HG03175 (cell line): ENCODE results near the gene AFAP1L2.

Experiments used
- ATAC-seq: cut with Tn5 transposase; IDR thresholded peaks from one replicate; pipeline ENCODE4 v1.9.1; 2021; ENCODE audit warnings: mild to moderate bottlenecking, moderate library complexity; ENCODE audit not compliant: unreplicated experiment

The AFAP1L2 gene

GRCh38 chr10:114412907-114413797 is 8.8 kb upstream of the AFAP1L2 start:
- no peak for ATAC-seq

DNA sequence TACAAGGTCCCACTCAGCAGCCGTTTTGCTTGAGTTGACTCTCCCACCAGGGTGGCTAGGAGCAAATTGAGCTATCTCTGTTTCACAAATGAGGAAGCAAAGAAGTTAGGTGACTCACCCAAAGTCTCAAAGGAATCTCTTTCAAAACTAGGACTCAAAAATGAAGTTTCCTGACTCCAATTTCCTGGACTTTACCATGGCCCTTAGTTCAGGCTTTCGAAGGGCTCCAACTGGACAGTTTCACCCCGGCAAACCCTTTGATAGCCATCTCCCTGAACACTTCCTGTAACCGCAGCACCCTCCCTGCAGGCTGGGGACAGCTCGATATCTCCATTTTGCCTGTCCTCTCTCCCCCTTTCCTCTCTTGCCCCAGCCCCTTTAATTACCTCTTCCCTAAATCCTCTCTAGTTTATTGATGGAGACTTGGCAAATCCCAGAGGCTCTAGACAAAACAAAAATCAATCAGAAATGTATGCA is 4.7 kb upstream of the AFAP1L2 start:
- no peak for ATAC-seq

DNA sequence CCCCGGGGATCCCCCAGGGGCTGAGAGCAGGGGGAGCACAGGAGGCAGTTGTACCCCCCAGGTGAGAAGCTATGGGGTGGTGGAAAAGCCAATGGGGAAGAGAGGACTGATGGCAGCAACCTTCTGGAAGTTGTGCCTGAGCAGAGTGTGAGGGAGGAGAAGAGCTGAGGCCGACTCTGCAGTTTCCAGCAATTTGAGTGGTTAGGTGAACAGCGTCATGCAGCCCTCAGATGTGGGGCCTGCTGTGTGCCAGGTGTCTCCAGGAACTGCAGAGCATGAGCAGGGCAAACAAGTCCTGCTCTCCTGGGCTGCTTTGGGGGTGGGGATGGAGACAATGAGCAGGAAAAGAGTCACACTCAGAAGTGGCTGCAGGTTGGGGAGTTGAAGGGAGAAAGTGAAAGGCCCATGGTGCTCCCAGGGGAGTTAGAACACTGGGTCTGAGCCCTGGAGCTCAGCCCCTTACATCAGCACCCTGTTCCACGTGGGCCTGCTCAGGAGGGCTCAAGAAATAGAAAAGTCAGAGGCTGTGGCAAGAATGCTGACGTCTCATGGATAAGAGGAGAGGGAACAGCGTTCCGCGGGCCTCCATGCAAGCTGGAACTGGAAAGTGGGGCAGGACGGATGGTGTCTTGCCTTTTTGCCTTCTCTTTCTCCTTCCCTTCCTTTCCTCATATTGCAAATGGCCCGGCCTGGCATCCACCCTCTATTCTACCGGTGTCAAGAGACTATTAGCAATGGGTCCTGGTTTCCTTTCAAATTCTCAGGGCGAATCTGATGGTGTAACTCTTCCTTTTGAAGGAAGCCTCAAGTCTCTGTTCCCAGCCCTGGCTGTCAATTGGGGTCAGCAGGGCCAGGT is 4.0 kb upstream of the AFAP1L2 start:
- no peak for ATAC-seq

DNA sequence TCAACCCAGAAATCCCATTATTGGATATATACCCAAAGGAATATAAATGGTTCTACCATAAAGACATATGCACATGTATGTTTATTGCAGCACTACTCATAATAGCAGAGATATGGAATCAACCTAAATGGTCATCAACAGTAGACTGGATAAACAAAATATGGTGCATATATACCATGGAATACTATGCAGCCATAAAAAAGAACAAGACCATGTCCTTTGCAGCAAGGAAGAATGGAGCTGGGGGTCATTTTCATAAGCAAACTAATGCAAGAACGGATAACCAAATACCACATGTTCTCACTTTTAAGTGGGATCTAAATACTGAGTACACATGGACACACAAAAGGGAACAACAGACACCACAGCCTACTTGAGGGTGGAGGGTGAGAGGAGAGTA is 2.2 kb upstream of the AFAP1L2 start:
- no peak for ATAC-seq

GRCh38 chr10:114405011-114405350 is 679 bp upstream of the AFAP1L2 start:
- no peak for ATAC-seq

GRCh38 chr10:114403541-114404161 is 651 bp downstream of the AFAP1L2 start:
- no peak for ATAC-seq

GRCh38 chr10:114402871-114403540 is 1.3 kb downstream of the AFAP1L2 start:
- ATAC-seq = no peak

- ATAC-seq = no peak
Observed at GRCh38 chr10:114402233-114402632, 2.1 kb downstream of the AFAP1L2 start.

DNA sequence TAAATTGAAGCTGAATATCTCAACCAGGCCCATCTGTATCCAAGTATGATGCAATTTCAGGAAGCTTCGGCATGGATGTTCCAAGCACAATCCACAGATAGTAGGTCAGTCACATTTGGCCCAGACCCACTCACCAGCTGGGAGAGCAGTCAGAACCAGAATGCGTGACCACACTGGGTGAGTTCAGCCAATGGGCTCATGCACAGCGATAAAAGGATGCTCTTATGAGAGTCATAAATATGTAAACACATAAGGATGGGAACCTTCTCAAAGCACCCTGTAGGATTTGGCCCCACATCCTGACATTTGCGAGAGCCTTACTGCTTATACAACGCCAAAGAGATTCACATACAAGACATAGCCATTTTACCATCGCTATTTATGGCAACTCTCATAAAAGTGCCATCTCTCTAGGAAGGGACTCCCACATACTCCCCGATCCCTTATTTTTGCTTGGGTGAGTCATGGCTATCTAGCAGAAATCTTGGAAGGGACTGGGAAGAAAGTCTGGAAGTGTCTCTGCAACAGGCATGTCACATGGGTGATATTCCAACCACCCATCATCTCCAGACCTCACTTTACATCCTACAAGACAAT is 3.0 kb downstream of the AFAP1L2 start:
- no peak for ATAC-seq

DNA sequence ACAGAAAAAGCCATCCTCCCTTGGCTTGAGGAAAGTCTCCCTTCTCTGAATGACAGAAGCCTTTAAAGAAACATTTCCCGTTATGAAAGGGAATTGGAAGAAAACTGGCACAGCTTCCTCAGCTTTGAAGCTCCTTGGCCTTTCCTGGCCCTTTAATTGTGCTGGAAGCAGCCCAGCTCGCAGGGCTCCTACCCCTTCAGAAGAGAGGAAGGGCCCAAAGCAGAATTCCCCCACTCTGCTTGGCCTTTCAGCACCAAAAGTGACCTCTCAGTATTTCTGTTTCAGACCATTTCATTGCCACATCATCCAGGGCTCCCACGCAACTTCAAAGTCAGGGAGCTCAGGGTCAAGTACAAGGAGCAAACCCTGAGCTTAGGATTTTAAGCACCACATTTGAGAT is 4.2 kb downstream of the AFAP1L2 start:
- ATAC-seq = no peak

- ATAC-seq = no peak
Observed at GRCh38 chr10:114399576-114399975, 4.7 kb downstream of the AFAP1L2 start.

DNA sequence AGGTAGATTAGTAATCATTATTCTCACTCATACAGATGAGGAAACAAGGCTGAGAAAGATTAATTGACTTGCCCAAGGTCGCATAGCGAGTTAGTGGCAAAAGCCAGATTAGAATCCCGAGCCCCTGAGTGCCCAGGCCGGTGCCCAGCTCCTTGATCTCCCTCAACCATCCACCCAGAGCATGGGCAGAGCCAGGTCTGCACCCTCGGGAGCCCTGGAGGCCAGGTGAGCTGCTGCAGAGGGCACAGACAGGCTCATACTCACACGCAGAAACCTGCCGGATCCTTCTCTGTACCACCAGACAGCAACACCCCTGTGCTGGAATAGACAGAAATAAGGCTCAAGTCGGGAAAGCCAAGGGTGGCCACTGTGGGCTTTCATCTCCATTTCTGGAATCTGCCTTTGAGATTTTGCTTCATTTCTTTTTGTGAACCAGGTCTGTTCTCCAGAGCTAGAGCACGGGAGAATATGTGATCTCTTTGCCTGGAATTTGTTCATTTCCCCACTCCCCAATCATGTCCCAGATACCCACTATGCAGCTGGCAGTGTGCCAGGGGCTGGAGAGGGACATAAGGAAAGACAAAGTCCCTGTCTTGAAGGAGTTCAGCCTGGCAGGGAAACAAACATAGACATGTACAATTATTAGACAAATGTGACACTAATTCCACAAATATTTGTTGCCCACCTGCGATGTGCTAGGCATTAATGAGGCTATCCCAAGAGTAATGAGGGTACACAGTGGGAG is 5.5 kb downstream of the AFAP1L2 start:
- no peak for ATAC-seq

- ATAC-seq = no peak
Observed at GRCh38 chr10:114397651-114398145, 6.6 kb downstream of the AFAP1L2 start.

DNA sequence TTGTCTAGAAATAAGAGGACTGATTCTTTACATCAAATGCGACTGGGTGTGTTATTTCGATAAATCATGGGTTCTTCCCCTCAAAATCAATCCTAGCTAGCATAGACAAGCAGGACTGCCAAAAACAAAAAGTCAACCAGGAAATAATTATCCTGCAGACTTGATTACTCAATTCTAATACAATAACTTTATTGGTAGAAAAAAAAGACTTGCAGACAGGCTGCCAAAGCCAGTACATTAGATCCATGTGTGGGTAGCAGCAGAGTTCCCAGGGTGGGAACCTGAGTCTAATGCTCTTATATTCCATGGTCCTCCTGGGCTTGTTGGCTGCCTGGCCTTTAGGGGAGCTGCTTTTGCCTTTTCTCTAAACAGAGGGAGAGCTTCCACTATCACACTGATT is 7.8 kb downstream of the AFAP1L2 start:
- no peak for ATAC-seq

DNA sequence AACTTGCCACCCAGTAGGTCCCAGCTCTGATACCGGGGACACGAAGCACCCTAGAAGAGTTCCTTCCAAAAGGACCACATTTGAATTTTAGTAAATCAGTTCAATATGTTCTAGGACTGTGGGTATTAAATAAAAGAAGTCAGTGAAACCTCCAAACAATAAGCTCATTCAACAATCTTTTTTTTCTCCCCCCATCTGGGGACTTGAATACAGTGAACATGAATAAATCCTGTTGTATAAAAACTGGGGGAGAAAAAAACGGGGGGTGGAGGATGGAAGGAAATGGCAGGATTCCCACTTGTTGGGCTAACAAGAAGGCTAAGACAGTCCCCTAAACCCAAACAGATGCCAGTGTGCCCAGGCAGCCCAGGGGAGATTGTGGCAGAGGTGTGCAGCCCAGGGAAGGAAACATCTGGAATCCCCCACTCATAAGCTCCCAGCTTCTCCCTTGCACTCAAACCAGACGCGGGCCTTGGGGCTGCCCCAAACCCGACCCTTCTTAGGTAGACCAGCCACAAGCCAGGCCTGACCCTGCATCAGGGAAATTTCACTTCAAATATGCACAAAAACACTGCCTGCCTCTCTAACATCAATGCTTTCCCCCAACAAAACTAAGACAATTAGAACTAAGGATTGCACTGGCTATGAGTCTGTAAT is 8.8 kb downstream of the AFAP1L2 start:
- ATAC-seq = no peak

- no peak for ATAC-seq
Observed at GRCh38 chr10:114394531-114394930, 9.8 kb downstream of the AFAP1L2 start.

GRCh38 chr10:114393886-114394285 is 10.4 kb downstream of the AFAP1L2 start:
- no peak for ATAC-seq

DNA sequence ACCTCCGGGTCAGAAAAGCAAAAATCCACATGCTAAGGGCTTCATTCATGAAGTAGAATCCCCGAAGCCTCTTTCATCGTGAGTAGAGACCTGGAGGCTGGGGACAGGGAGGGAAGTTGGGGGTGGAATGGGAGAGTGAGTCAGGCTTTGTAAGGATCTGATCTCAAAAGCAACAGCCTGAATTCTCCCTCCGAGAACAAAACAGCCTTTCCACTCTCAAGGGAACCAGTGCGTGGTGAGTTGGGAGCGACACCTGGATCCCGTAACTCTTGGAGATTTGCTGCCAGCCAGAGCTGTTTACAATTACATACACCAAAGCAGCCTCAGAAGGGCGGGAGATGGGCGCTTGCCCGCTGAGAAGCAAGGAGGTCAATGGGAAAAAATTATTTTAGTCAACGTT is 10.8 kb downstream of the AFAP1L2 start:
- no peak for ATAC-seq
